HepG2 (cell line): ENCODE measurements around the gene STRADB. TPM values are rescaled to one million over a fixed set of nuclear protein-coding genes. Genes with fewer than 3 reads are reported as not detected.
A peak's percentile ranks its signal among the peaks of the same experiment; 100 is the strongest.

ENCODE experiments used
- CSRNP2 ChIP-seq: sonication (generic); formaldehyde crosslinking; conservative IDR thresholded peaks from 2 replicates; pipeline ENCODE4 v1.8.0; 2022; ENCODE audit warnings: low read depth, missing genetic modification reagents
- HNF4G ChIP-seq, 2 experiments: sonication (generic) in 1 of 2; formaldehyde crosslinking in 1 of 2; IDR thresholded peaks; 2 replicates each; pipeline versions ENCODE4 v1.4.0 to v1.6.1; 2011 to 2020; ENCODE audit warnings: borderline replicate concordance in 2 of 2, low read depth in 2 of 2, mild to moderate bottlenecking in 2 of 2, low read length in 1 of 2, missing genetic modification reagents in 1 of 2, moderate library complexity in 1 of 2
- HNRNPH1 ChIP-seq: fragments of 200-400 bp; formaldehyde crosslinking; optimal IDR thresholded peaks from 2 replicates; pipeline ENCODE3; 2017; ENCODE audit warnings: mild to moderate bottlenecking, low read depth, low read length
- LCORL ChIP-seq, 2 experiments: fragments of 450-650 bp in 1 of 2; sonication (generic) in 1 of 2; formaldehyde crosslinking in 1 of 2; IDR thresholded peaks; 2 replicates each; pipeline versions ENCODE4 v1.5.0 to v1.6.1; 2017 to 2020; ENCODE audit warnings: antibody characterized with exemption in 1 of 2, missing genetic modification reagents in 1 of 2
- MEIS2 ChIP-seq: sonication (generic); formaldehyde crosslinking; IDR thresholded peaks from 2 replicates; pipeline ENCODE4 v1.9.0; 2021; ENCODE audit warnings: mild to moderate bottlenecking, missing genetic modification reagents
- MIER3 ChIP-seq: IDR thresholded peaks from 2 replicates; pipeline ENCODE4 v1.6.1; 2016; ENCODE audit warnings: missing compliant biosample characterization, borderline replicate concordance
- RAD21 ChIP-seq: fragments of 450-650 bp; formaldehyde crosslinking; IDR thresholded peaks from 2 replicates; pipeline ENCODE4 v1.5.0; 2020; ENCODE audit warnings: mild to moderate bottlenecking
- SAFB2 ChIP-seq: sonication (generic); formaldehyde crosslinking; IDR thresholded peaks from 2 replicates; pipeline ENCODE4 v1.5.1; 2020; ENCODE audit warnings: missing genetic modification reagents, low read depth, mild to moderate bottlenecking, borderline replicate concordance
- STAT6 ChIP-seq: sonication (generic); formaldehyde crosslinking; IDR thresholded peaks from 2 replicates; pipeline ENCODE4 v1.4.0; 2020; ENCODE audit warnings: missing genetic modification reagents, mild to moderate bottlenecking, borderline replicate concordance
- ZNF337 ChIP-seq: sonication (generic); formaldehyde crosslinking; IDR thresholded peaks from 2 replicates; pipeline ENCODE4 v1.5.1; 2020; ENCODE audit warnings: missing genetic modification reagents, low read depth, mild to moderate bottlenecking, borderline replicate concordance
- ZNF468 ChIP-seq: sonication (generic); formaldehyde crosslinking; IDR thresholded peaks from 2 replicates; pipeline ENCODE4 v1.8.0; 2022; ENCODE audit warnings: mild to moderate bottlenecking, moderate library complexity, missing genetic modification reagents
- ZNF510 ChIP-seq: sonication (generic); formaldehyde crosslinking; IDR thresholded peaks from 2 replicates; pipeline ENCODE4 v1.4.0; 2020; ENCODE audit warnings: low read depth, mild to moderate bottlenecking, missing genetic modification reagents
- ZNF512B ChIP-seq: sonication (generic); formaldehyde crosslinking; IDR thresholded peaks from 2 replicates; pipeline ENCODE4 v1.5.1; 2020; ENCODE audit warnings: missing genetic modification reagents, mild to moderate bottlenecking, borderline replicate concordance
- ZNF530 ChIP-seq: sonication (generic); formaldehyde crosslinking; IDR thresholded peaks from 2 replicates; pipeline ENCODE4 v1.5.0; 2020; ENCODE audit warnings: low read depth, mild to moderate bottlenecking, missing genetic modification reagents
- ZNF589 ChIP-seq: sonication (generic); formaldehyde crosslinking; conservative IDR thresholded peaks from 2 replicates; pipeline ENCODE4 v1.8.0; 2022; ENCODE audit warnings: mild to moderate bottlenecking, moderate library complexity, missing genetic modification reagents
- ZNF639 ChIP-seq: conservative IDR thresholded peaks from 2 replicates; pipeline ENCODE4 v1.6.1; 2018; ENCODE audit warnings: missing genetic modification reagents
- ZNF766 ChIP-seq: sonication (generic); formaldehyde crosslinking; IDR thresholded peaks from 2 replicates; pipeline ENCODE4 v1.5.0; 2020; ENCODE audit warnings: missing genetic modification reagents, borderline replicate concordance
- polyA plus RNA-seq, 8 experiments: library from polyadenylated mRNA; depleted of rRNA in 3 of 8; stranded (reverse) in 7 of 8; unstranded in 1 of 8; fragments of >200 nt; fragmentation: Illumina TruSeq in 4 of 8; extraction: Trizol in 4 of 8; gene quantifications; 2 replicates each; pipeline versions ENCODE4 v1.2.1 to v1.2.3, GENCODE V29; 2011 to 2016; ENCODE audit warnings: low read depth in 4 of 8, missing spikeins in 1 of 8, mixed read lengths in 1 of 8; ENCODE audit not compliant: insufficient read depth in 1 of 8
- total RNA-seq, 5 experiments: library from RNA; depleted of rRNA; stranded (reverse); fragments of >200 nt; fragmentation: Illumina TruSeq; extraction: Trizol; gene quantifications; 2 replicates each; pipeline ENCODE4 v1.2.3, GENCODE V29; 2016; ENCODE audit warnings: low read depth in 1 of 5

Gene STRADB
- total and polyA plus RNA-seq, 2 of the 13 experiments (the other 11 are each of a cell fraction or from before 2014, with no cell fraction given) = 34.1 to 66.6 TPM

GRCh38 chr2:201452058-201452921 is 750 bp downstream of the STRADB start (continued):
- no peak for TF ChIP-seq CSRNP2 (CRISPR knock-in tag)
- no peak for TF ChIP-seq SAFB2 (CRISPR knock-in tag)
- TF ChIP-seq ZNF468 (CRISPR knock-in tag) = 0 out of 2 replicates have a peak, but pooled peaks have one; percentile 10
- 0 out of 2 replicates have a peak, but pooled peaks have one; percentile 13 for TF ChIP-seq ZNF589 (CRISPR knock-in tag)
- TF ChIP-seq MIER3 (CRISPR knock-in tag) = no peak
- peak; percentile 52; the same call in 1 of the 2 replicates for TF ChIP-seq ZNF512B (CRISPR knock-in tag)
- TF ChIP-seq HNF4G (IDR thresholded peaks at IDR 0.05; ENCODE audit: borderline replicate concordance, low read depth, low read length) = no peak
- no peak for TF ChIP-seq HNF4G (CRISPR knock-in tag; IDR thresholded peaks at IDR 0.05; ENCODE audit: borderline replicate concordance, low read depth)
- no peak for TF ChIP-seq ZNF510 (CRISPR knock-in tag)
- no peak; the same call in 1 of the 2 replicates for TF ChIP-seq RAD21 (CRISPR knock-in tag)
- TF ChIP-seq MEIS2 (CRISPR knock-in tag) = peak; percentile 66
- no peak for TF ChIP-seq HNRNPH1
- TF ChIP-seq ZNF337 (CRISPR knock-in tag) = no peak
- TF ChIP-seq ZNF766 (CRISPR knock-in tag) = no peak
- no peak for TF ChIP-seq STAT6
- no peak for TF ChIP-seq ZNF530 (CRISPR knock-in tag)
- TF ChIP-seq ZNF639 (CRISPR knock-in tag) = no peak
- no peak for TF ChIP-seq LCORL (IDR thresholded peaks at IDR 0.05)
- no peak for TF ChIP-seq LCORL (CRISPR knock-in tag; IDR thresholded peaks at IDR 0.05)
